Adipose tissue (tissue), 3 donors: ENCODE results near the gene UBASH3B. TPM values are rescaled to one million over a fixed set of nuclear protein-coding genes. Genes with fewer than 3 reads are reported as not detected.
"Not testable (repeated sequence)": the region's sequence is repeated elsewhere in the genome, so short reads cannot be mapped to it uniquely, and the experiment has no call there.

Source experiments
- H3K27ac ChIP-seq: one replicate; pipeline ENCODE4 v1.5.1; 2013; ENCODE audit warnings: low read depth, low read length
- WGBS, 3 donors: extraction: QIAGEN DNeasy Blood & Tissue Kit; methylation state at CpG; one replicate each; pipeline ENCODE4 v1.1.7; 2013; 5-methylcytosine and 5-hydroxymethylcytosine counted together
- polyA plus RNA-seq, 3 donors: library from polyadenylated mRNA; stranded (reverse); fragments of 200-250 nt; gene quantifications; one replicate each; pipeline ENCODE4 v1.2.3, GENCODE V29; 2013
- donor health status: healthy with polysubstance abuse.
- donor health status: Bipolar disorder and iron deficiency.
- donor health status: healthy.

UBASH3B gene, protein sequence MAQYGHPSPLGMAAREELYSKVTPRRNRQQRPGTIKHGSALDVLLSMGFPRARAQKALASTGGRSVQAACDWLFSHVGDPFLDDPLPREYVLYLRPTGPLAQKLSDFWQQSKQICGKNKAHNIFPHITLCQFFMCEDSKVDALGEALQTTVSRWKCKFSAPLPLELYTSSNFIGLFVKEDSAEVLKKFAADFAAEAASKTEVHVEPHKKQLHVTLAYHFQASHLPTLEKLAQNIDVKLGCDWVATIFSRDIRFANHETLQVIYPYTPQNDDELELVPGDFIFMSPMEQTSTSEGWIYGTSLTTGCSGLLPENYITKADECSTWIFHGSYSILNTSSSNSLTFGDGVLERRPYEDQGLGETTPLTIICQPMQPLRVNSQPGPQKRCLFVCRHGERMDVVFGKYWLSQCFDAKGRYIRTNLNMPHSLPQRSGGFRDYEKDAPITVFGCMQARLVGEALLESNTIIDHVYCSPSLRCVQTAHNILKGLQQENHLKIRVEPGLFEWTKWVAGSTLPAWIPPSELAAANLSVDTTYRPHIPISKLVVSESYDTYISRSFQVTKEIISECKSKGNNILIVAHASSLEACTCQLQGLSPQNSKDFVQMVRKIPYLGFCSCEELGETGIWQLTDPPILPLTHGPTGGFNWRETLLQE
- polyA plus RNA-seq: 10 to 100 TPM in 1 of 3 donors, 1 to 10 TPM in 2; 1.3 to 14.7 (median 2.4) TPM

DNA sequence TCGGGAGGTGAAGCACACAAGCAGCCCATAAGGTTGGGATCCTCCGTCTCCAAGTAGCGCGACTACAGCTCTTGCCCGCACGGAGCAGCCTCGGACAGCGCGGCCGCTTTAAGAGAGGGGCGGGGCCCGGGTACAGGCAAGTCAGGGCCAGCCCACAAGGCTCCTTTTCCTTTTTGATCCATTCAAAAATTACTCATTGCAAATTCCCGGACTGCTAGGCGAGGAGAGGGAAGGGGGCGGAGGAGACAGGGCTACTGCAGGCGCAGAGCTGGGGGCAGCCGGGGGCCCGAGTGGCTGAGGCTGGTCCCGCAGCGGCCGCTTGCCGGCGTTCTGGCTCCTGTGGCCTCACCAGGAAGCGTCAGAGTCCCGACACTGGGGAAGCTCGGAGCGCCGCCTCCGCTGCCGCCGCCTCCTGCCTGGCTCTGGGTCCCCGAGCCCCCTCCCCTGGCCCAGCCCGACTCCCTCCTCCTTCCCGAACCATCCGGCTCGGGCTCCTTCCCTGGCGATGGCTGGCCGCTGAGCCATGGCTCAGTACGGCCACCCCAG lies at the start of gene UBASH3B:
UBASH3B (plus strand) TSS at position 196 of the 546 bp plus-strand sequence; CDS start at position 524, 328 bp downstream.
- whole genome bisulfite sequencing, 3 donors: 1% methylated on average over 24 to 39 of the region's 39 CpGs

DNA sequence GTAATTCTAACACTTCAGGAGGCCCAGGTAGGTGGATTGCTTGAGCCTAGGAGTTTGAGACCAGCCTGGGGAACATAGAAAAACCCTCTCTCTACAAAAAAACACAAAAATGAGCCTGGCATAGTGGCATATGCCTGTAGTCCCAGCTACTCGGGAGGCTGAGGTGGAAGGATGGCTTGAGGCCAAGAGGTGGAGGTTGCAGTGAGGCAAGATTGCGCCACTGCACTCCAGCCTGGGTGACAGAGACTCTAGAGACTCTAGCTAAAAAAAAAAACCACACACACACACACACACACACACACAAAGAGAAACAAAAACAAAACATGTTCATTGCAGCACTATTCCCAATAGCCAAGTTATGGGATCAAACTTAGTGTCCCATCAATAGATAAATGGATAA lies 48.4 kb upstream of the UBASH3B start:
- H3K27ac ChIP-seq: not testable (repeated sequence)
- WGBS, 3 donors: 50 to 62% (median 58%) methylated on average over 2 of the region's 2 CpGs

More for the DNA sequence above, at the start of gene UBASH3B:
- peak within 1 kb of the TSS; percentile 38 for H3K27ac ChIP-seq

DNA sequence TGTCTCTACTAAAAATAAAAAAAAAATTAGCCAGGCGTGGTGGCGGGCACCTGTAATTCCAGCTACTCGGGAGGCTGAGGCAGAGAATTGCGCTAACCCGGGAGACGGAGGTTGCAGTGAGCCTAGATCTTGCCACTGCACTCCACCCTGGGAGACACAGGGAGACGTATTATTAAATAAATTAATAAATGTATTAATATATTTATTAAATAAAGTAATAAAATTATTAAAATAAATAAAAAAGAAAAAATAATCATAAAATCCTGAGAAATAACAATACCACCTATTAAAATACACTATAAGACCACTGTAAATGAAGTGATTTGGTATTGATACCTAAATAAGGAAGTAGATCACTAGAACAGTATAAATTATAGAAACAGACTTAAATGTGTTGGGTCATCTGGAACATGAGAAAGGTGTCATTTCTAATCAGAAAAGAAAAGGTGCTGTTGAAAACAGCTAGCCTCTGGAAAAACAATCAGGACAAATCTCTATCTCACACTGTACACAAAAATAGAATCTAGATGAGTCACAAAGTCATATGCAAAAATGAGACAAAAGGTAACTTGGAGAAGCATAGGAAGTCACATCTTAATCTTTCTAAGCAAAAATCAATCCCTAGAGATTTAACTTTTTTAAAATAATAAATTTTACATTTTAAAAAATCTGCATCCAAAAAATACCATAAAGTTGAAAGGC lies 43.2 kb upstream of the UBASH3B start:
- WGBS, 3 donors: 96 to 98% (median 96%) methylated on average over 7 of the region's 7 CpGs
- H3K27ac ChIP-seq: no peak overlapping the region

DNA sequence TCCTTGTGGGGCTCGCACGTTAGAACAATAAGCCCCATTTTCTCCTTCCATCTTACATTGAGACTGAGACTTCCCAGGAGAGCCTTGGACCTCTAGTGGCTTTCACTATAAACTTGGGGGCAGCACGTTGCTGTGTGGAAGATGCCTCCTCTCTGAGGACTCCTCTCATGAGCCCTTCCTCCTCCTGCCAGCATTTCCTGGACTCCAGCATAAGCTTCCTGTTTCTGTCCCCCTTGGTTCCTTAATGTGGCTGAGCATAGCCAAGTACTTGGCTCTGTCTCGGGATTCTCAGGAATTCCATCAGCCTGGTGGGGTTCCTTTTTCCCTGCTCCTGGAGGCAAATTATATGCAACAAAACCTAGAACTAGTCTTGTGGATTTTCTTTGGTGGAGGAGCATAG lies 38.8 kb upstream of the UBASH3B start:
- H3K27ac ChIP-seq: no peak overlapping the region
- 41 to 58% (median 52%) methylated on average over 4 of the region's 4 CpGs for whole genome bisulfite sequencing, 3 donors

DNA sequence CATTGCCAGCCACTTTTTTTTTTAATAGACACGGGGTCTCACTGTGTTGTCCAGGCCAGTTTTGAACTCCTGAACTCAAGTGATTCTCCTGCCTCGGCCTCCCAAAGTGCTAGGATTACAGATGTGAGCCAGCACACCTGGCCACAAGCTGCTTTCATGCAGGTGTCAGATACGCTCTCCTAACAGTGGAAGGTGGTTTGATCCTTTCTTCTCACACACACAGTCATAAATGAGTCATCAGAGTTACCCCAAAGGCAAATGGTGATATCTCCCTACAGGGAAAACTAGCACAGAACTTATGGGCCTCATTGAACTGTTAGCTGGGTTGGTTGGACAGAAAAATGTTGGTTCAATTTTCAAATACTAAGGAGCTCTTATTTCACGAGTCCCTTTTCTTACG lies 38.2 kb upstream of the UBASH3B start:
- no peak overlapping the region for H3K27ac ChIP-seq
- 87 to 91% (median 88%) methylated on average over 5 of the region's 5 CpGs for WGBS, 3 donors

DNA sequence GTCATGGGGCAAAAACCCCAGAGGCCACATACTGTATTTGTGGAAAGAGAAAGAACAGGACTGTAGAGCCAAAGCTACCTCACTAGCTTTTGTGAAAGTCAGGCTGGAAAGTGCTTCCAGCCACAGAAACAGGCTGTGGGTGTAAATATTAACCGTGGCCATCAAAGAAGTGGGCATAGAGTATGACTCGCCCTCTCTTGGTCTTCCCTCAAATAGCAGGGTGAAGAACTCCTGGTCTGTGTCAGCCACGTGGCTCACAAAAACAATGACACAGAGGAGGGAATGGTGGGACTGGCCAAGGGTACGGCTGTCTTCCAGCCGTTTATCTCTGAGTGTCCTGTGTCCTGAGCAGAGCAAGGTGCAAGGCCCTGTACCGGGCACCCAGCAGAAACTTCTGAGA lies 37.6 kb upstream of the UBASH3B start:
- H3K27ac ChIP-seq: no peak overlapping the region
- WGBS, 3 donors: 79 to 93% (median 92%) methylated on average over 6 of the region's 6 CpGs

DNA sequence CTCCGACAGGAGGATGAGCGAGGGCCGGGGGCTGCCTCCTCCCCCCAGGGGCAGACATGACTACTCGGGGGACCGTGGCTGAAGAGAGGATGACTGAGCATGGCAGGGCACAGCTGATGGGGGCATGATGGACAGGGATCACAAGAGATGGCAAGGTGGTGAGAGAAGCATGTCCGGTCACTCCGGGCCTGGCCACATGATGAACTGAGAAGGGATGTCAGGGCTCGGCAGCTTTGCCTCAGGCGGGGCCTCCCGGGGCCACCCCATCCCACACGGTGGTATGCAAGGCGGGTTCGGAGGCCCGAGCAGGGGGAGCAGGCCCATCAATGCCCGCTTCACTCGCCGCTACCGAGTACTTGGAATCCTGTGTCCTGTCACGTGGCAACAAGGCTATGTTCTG lies 36.6 kb upstream of the UBASH3B start:
- no peak overlapping the region for H3K27ac ChIP-seq
- WGBS, 3 donors: 95 to 97% (median 95%) methylated on average over 17 to 19 of the region's 19 CpGs

DNA sequence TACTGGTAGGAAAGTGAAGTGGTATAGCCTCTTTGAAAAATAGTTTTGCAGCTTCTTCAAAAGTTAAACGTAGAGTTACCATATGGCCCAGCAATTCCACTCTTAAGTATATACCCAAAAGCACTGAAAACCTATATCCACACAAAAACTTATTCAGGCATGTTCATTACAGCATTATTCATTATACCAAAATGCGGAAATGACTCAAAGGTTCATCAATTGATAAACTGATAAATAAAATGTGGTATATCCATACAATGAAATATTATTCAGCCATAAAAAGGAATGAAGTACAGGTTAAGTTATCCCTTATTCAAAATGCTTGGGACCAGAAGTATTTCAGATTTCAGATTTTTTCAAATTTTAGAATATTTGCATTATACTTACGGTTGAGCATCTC lies 35.8 kb upstream of the UBASH3B start:
- no peak overlapping the region for H3K27ac ChIP-seq
- WGBS, 3 donors: 92 to 96% (median 96%) methylated on average over 3 of the region's 3 CpGs

DNA sequence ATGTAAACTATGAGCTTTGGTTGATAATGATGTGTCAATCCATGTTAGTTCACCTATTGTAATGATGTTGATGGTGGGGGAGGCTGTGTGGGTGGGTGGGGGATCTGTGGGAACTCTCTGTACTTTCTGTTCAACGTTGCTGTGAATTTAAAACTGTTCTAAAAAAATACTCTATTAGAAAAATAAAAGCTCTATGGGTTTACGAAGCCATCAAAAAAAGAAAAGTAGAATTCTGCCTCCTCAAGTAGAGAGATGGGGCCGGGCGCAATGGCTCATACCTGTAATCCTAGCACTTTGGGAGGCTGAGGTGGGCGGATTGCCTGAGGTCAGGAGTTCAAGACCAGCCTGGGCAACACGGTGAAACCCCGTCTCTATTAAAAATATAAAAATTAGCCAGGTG lies 30.0 kb upstream of the UBASH3B start:
- 79 to 86% (median 86%) methylated on average over 7 of the region's 7 CpGs for WGBS, 3 donors
- H3K27ac ChIP-seq: not testable (repeated sequence)

DNA sequence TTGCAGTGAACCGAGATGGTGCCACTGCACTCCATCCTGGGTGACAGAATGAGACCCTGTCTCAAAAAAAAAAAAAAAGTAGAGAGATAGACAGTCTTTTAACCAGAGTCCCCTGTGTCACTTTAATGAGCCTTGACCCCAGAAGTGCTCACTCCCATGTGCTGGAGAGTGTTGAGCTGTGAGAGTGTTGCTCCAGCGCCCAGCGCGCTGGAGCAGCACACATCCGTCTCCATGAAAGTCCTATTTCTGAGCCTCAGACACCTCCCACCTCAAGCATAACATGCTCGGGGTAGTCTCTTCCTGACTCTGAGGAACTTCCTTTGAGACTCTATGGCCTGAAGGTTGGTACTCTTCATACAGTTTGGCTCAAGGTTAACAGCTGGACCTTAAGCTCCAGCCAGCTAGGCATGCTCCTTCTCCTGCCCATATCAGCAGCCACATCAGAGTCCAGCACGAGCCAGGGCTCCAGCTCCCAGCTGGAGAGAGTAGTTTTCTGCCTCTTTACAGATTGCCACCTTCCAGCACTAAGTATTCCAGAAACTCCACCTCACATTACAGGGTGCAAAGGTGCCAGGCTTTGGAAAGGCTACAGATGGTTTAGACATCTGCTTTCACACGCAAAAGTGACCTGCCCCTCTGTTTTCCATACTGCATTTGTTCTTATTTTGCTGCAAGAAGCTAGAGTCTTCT lies 29.4 kb upstream of the UBASH3B start:
- 51 to 80% (median 78%) methylated on average over 8 of the region's 8 CpGs for WGBS, 3 donors
- H3K27ac ChIP-seq: no peak overlapping the region

DNA sequence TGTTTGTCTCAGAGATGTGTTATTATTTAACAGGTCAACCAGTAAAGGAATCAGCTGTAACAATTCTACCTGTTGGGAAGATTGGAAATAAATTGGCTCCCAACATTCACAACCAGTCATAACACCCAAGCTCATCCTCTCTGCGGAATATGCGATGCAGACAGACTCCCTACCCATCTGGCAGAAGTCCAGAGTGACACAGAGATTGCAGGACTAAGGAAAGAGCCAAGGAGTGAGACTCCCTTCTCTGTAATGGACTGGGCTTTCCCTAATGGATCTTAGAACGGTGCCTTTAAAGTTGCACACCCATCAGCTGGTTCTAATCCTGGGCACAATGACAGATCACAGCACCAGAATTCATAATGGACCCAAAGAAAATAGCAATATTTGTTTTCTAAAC lies 27.8 kb upstream of the UBASH3B start:
- 63 to 96% (median 81%) methylated on average over 3 of the region's 3 CpGs for WGBS, 3 donors
- no peak overlapping the region for H3K27ac ChIP-seq

DNA sequence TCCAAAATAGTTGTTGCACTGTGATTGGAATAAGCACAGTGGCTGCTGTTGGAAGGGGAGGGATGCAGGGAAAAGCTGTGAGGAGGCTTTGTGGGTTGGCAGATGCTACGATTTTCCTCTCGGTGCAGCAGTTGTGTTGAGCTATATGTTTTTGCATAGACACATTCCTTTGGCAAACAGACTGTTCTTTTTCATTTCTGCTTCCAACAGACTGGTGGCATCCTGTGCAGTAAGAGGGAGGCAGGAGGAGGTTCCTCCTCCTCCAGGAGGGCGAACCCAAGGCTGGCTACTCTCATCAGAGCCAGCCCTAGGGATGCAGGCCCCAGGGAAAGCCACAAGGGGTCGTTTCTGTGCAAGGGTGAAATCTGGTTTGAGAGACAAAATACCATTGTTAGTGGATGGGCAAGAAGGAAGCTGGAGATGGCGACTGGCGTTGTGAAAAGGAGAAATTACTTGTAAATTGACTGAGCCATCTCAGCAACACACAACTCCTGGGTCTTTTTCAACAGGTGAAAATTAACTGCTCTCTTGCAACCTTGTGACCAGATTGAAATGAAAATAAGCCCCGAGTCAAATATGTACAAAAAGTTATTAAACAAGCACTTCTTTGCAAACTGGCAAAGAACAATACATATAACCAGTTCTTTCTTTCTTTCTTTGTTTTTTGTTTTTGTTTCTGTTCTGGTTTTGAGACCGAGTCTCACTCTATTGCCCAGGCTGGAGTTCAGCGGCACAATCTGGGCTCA lies 26.5 kb upstream of the UBASH3B start:
- 49 to 51% (median 50%) methylated on average over 9 of the region's 9 CpGs for WGBS, 3 donors
- H3K27ac ChIP-seq: no peak overlapping the region

DNA sequence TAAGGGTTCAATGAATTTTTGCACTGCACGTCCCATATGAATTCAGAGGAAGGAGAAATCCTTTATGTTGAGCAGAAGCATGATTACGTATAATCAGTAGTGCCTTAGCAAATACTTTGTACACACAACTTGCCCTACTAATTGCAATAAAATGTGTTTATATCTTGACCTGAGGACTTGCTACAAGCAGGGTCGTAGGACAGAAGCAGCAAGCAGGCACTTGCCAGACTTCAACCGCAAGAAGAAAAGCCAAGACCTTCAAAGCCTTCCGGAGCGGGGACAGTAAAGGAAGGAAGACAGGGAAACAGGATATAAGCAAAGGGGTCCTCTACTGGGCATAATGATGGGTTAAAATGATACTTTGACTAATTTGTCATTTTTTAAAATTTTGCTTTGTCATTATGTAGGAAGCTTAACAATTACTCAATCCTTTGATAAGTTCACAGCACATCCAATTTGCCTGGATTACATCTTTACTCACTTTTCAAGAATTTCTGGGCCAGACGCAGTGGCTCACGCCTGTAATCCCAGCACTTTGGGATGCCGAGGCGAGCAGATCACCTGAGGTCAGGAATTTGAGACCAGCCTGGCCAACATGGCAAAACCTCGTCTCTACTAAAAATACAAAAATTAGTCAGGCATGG lies 23.2 kb upstream of the UBASH3B start:
- H3K27ac ChIP-seq: no peak overlapping the region
- 48 to 87% (median 70%) methylated on average over 11 of the region's 11 CpGs for WGBS, 3 donors

DNA sequence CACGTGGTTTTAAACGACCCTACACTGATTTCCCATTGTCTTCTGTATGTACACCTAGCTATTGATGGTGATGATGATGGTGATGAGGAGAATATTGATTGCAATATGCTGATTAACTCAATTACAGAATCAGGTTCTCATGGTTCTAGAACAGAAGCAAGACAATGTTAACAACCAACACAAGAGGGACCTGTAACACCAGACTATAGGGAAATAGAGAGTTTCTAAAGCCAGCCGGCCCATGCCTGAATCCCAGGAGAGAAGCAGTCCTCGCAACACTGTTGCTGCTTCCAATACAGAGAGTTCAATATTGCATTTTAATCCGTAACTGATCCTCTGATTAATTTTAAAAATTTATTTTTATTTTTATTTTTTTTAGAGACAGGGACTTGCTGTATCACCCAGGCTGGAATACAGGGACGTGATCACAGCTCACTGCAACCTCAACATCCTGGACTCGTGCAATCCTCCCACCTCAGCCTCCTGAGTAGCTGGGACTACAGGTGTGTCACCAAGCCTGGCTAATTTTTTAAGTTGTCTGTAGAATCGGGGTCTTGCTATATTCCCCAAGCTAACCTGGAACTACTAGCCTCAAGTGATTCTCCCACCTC lies 22.2 kb upstream of the UBASH3B start:
- no peak overlapping the region for H3K27ac ChIP-seq
- WGBS, 3 donors: 52 to 73% (median 52%) methylated on average over 8 of the region's 8 CpGs

DNA sequence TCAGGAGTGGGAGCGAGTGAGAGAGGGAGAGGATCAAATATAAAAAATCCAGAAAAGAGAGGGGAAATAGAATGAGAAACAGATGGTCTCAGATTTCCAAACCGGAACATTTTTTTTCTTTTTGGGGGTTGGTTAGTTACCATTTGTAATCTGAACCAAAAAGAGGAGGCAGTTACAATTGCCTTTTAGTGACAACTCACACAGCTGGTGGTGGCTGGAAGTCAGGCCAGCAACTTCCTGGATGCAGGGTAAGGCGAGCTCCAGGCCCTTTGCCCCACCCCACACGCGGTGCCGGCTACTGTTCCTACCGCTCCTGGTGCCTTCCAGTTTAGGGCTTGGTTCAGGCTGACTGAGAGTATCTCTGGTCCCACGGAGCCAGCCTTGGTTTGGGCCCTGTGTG lies 21.0 kb upstream of the UBASH3B start:
- H3K27ac ChIP-seq: no peak overlapping the region
- WGBS, 3 donors: 47 to 66% (median 60%) methylated on average over 8 of the region's 8 CpGs

DNA sequence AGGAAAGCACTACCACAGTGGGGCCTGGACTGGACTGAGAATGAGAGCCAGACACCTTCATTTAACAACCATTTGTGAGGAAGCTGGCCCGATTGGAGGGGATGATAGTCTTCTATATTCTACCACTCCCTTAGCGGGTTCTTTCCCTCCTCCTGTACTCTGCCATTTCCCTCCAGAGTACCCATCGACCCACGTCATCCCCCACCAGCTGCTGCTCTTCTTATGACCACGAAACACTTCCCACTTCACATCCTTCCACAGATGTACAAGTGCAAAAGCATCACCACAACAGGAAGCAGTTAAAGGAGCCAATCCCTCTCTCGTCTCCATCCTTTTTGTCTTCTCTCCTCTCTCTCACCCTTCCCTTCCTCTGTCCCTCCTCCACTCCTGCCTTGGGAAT lies 18.0 kb upstream of the UBASH3B start:
- WGBS, 3 donors: 38 to 71% (median 38%) methylated on average over 6 of the region's 6 CpGs
- H3K27ac ChIP-seq: no peak overlapping the region

DNA sequence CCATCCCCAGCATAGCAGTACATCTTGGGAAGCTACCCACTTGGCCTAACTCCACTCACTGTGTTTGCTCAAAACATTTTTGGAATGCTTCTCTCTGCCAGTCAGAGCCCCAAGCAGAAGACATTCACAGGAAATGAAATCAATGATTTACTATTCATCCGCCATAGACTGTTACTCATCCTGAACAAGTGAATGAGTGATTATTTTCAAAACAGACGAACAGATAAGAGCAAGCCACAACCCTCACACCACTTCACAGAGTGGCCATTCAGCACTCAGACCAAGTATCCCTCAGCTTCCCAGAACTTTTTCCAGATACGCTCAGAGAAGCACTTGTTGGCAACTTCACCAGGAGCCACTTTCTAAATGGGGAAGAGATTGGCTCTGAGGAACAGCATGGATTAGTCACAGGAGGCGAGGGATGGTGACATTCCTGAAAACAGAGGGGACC lies 13.0 kb upstream of the UBASH3B start:
- WGBS, 3 donors: 35 to 68% (median 67%) methylated on average over 4 of the region's 4 CpGs
- no peak overlapping the region for H3K27ac ChIP-seq
